GM21447 (cell line): ENCODE measurements around the gene DLG2.
A peak's percentile ranks its signal among the peaks of the same experiment; 100 is the strongest.

Experiments
- ATAC-seq: cut with Tn5 transposase; IDR thresholded peaks from one replicate; pipeline ENCODE4 v1.9.1; 2021; ENCODE audit not compliant: unreplicated experiment

The DLG2 gene

GRCh38 chr11:83836883-83837654 is 1790.1 kb downstream of the DLG2 start:
- ATAC-seq = peak; percentile 72

- no peak for ATAC-seq
These were observed 1791.1 kb downstream of the DLG2 start for GRCh38 chr11:83836065-83836464.

GRCh38 chr11:83835423-83835822 is 1791.7 kb downstream of the DLG2 start:
- ATAC-seq = peak; percentile 74

DNA sequence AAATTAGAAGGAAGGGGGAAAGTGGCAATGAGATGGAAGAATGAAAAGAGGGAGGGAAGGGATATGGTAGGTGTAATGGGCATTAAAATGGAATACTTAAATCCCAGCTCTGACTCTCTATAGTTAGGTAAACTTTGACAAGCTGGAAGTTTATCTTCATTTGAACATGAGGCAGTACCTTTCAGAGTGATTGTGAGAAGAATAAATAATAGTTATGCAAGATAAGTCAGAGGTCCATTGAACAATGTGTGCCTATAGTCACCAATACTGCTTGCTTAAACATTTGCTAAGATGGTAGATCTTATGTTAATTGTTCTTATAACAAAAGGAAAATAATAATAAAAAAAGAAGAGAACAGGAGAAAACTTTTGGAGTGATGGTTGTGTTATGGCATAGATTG is 1795.2 kb downstream of the DLG2 start:
- ATAC-seq = no peak

- ATAC-seq = peak; percentile 86
These were observed 1799.1 kb downstream of the DLG2 start for GRCh38 chr11:83827940-83828554.

- ATAC-seq = no peak
These were observed 1799.6 kb downstream of the DLG2 start for GRCh38 chr11:83827520-83827919.

DNA sequence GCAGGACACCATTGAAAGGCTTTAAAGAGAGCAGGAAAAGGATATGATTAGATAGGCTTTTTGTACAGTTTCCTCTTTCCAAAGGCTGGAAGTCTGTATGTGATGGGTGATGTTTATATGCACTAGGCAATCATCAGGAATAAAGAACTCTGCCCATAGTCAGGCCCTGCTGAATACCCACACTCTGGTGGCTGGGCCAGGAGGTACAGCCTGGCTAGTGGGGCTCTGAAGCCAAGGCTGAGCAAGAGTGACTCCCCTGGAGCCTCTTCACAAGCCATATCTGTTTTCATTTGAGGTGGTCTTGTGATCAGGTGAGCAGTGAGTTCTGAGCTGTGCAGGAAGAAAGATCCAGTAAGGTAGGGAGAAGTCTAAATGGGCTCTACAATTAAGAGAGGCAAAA is 1801.1 kb downstream of the DLG2 start:
- ATAC-seq = no peak

DNA sequence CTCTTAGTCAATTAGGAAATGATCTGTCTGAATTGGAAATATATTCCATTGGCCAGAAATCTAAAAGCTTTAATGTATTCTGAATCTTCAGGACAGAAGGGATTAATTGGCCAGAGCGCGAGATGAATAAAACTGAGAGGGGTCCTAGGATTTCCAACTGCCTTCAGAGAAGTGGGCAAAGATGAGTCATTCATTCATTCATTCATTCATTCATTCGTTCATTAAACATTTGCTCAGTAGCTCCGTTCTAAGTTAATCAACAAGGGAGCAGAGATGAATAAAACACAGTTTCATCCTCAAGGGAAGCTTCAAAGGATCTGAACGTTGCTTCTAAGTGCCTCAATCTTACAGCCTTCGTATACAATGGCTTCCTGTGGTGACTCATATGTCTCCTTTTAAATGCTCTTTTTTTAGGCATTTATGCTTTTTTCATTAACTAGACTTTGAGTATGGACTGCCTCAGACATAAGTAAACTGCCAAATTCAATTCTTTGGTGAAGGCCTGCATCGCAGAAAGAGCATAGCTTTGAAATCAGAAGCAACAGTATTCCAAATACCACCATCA is 1803.6 kb downstream of the DLG2 start:
- no peak for ATAC-seq

GRCh38 chr11:83819931-83820549 is 1807.1 kb downstream of the DLG2 start:
- no peak for ATAC-seq

- no peak for ATAC-seq
These were observed 1808.8 kb downstream of the DLG2 start for GRCh38 chr11:83818349-83818748.

DNA sequence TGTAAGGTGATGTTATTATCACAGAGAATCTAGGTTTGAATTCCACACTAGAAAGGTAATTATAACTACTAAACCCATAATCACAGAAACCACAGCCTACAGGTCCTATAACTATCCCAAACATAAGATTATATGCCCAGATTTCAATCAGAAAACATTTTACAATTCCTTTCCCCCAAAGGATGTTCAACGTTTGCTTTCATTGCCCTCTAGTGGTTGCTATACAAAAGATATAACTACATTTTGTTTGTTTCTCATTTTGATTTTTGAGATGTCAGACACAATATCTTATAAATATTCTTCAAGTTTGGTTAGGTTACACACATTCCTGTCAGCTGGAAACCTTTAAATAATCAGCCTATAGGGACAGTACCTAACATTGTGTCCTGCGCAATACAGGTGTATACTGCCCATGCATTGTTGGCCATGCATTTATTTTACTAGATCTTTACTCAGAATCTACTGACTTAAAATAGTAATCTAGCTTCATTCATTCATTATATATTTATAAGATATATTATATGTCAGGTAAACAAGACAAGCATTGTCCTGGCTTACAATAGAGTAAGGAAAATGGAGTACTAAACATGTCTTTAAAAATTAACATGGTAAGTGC is 1810.5 kb downstream of the DLG2 start:
- no peak for ATAC-seq

DNA sequence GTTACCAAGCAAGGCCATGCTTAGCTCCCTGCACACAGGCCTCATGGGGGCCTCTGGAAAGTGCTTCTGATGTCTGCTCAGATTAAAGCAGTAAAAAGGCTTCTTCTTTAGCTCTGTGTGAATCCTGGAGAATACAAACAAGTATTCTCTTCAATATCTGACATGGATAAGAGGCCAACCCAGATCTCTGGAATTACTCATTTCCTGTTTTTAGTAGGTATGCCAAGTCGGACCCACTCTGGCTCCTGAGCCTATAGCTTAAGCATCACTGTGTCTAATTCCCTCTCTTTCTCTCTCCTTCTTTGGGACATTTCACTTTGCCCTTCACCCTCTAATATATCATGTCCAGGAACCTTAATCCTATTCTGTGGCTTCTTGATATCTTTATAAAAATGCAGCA is 1811.4 kb downstream of the DLG2 start:
- no peak for ATAC-seq

DNA sequence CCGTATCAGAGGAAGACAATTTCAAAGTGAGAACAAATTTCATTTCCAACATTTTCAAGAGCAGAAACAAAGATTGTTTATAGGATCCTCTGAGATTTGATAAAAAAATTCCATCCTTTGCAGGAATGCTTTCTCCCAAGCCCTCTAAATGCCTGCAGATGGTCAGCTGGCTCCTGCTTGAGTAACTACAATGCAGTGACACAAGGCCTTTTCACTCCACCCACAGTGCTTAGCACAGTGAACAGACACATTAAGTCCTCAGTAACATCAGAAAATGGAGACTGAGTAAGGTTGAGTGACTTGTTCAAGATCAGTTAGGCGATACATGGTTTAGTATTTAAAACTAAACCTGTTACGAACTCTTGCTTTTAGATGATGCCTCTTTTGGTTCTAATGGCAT is 1813.8 kb downstream of the DLG2 start:
- ATAC-seq = no peak

DNA sequence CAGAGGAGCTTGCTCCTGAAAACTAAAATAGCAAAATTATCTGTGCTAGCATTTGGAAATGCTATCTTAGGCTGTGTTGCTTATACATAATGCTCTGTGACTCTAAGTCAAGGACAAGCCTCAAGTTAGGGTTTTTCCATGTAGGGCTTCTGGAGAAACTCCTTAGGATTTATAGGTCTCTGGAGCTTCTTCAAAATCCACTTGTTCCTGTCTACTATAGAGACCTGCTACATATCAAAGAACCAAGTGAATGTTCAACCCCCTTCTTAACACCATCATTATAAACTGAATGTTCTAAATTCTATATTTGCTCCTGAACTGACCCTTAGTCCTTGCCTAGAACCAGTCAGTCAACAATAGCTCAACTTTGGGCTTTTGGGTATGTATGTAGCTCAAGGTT is 1817.9 kb downstream of the DLG2 start:
- ATAC-seq = no peak

DNA sequence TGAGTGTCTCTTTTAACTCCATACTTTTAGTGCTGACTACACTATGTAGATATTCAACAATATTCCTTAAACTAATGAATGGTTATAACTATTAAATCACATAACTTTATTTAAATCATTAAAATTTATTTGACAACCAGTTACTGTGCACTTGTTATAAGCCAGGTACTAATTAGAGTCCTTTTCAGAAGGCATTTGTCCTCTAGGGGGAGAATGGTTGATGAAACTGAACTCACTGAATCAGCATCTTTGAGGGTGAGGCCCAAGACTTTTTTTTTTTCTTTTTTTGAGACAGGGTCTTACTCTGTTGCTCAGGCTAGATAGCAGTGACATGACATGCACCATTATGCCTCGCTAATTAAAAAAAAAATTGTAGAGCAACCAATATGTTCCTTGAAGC is 1825.3 kb downstream of the DLG2 start:
- ATAC-seq = no peak

GRCh38 chr11:83793310-83793709 is 1833.8 kb downstream of the DLG2 start:
- ATAC-seq = no peak

GRCh38 chr11:83791557-83791956 is 1835.6 kb downstream of the DLG2 start:
- no peak for ATAC-seq

- ATAC-seq = no peak
These were observed 1841.2 kb downstream of the DLG2 start for GRCh38 chr11:83785942-83786341.

DNA sequence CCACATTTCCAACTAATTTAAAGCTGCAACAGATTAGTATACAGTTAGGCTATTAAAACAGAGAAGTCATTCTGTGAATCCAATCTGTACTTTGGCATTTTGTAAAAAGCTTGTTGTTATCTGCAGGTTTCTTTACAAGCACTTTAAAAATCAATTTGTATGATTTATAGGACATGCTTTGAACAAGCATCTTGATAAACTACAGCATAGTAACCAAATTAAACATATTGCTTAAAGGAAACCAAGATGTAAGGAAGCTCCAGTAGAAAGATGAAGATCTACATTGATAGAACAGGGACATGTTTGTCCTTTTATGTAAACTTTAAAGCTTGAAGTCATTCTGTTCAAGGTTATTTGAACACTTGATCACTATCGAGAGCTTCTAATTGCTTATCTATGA is 1842.7 kb downstream of the DLG2 start:
- ATAC-seq = no peak

- ATAC-seq = no peak
These were observed 1844.8 kb downstream of the DLG2 start for GRCh38 chr11:83782329-83782728.

DNA sequence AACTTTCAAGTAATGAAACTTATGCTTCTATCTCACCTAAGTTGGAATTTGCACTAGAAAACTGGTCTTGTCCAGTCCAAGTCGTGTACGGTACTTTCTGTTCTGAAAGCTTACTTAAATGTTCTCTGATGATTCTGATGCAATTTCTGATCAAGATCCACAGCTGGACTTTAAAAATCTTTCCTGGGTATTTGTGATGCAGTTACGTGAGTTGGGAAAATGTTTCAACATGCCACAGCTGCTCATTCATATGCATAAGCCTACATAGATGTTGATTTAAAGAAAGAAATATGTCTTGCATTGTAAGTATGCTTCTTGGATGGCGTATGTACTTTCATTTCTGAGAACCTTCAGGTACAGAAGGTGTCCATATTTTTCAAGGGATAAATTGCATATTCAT is 1847.3 kb downstream of the DLG2 start:
- ATAC-seq = no peak

DNA sequence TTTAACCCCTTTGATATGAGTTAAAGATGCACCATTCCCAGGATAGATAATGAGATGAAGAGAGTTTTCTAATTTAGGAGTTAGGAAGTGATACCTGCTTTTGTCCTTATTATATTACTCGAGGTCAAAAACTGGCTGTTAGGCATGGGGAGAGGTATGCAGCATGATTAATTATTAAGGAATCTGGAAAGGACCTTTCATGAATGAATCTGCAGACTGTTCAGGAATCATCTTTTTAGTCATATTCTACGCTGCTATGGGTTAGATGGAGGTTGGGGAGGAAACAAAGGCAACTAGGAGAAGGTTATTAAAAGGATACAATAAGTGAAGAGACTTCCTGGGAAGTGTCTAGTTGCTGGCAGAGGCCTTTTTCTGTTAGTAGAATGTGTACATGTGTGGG is 1848.5 kb downstream of the DLG2 start:
- no peak for ATAC-seq
